Fibroblast of skin of right biceps (primary cell): ENCODE measurements around the gene SLC27A2.

ENCODE experiments used
- DNase-seq: peaks from one replicate; pipeline ENCODE4 v3.0.0-alpha.2; 2013

Gene SLC27A2

DNA sequence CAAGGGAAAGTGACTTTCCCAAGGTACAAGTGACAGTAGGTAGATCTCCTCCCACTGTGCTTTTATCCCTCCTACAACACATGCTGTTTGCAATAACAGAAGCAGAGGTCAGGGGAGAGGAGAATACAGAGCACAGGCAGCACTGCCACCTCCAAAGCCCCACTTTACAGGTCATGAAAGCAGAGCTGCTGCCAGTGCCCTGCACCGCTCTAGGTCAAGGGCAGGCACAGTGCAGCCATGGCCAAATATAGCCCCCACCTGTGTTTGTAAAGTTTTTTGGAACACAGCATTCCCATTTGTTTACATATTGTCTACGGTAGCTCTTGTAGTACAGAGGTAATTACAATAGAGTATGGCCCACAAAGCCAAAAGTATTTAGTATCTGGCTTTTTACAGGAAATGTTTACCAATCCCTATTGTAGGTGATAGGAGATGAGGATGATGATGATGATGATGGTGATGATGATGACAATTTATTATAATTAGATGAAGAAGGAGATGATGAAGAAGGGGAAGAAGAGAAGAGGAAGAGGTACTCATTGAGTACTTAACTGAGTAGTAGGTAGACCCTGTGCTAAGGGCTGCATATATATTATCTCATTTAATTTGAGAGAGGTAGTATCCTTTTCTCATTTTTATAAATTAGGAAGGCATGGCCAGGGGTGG lies 63.1 kb downstream of the SLC27A2 start:
- DNase-seq, result no peak

GRCh38 chr15:50246631-50247030 lies 64.6 kb downstream of the SLC27A2 start:
- no peak for DNase-seq

DNA sequence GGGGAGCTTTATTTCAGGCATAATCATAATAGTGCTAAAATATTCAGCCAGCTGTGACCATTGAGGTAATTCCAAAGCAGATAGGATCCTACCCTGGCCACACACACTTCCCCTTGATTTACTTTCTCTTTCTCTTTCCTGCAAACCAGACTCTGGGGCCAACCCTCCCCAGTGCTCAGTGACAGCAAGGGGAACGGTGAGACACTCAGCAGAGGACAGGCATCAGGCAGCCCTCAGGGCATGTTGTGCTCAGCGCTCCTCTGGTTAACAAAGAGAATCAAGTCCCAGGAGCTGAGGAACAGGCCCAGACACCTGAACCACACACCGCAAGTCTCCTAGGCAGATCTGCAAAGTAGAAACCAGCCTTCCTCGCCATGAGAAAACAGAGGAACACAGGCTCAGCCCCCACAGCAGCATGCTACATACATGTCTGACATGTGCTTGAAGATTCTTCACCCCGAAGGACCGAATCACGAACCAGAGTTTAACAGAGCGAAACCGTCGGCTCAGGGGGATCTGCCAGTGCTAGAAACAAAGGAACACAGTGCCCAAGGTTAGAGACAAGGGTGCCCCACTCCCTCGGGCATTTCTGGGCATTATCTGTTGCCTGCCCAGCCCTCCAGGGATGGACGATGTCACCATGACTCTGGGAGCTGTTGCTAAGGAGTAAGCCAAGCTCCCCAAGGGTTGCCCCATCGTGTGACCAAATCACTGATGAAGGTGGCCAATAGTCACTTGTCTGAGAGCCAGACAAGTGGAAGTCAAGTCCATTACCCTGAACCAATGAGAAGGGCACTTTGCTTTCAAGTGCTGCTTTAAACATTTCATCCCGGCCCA lies 66.0 kb downstream of the SLC27A2 start:
- no peak for DNase-seq

- no peak for DNase-seq
Observed at GRCh38 chr15:50248994-50249582, 67.1 kb downstream of the SLC27A2 start.

- DNase-seq, result no peak
Observed at GRCh38 chr15:50249704-50250103, 67.7 kb downstream of the SLC27A2 start.

DNA sequence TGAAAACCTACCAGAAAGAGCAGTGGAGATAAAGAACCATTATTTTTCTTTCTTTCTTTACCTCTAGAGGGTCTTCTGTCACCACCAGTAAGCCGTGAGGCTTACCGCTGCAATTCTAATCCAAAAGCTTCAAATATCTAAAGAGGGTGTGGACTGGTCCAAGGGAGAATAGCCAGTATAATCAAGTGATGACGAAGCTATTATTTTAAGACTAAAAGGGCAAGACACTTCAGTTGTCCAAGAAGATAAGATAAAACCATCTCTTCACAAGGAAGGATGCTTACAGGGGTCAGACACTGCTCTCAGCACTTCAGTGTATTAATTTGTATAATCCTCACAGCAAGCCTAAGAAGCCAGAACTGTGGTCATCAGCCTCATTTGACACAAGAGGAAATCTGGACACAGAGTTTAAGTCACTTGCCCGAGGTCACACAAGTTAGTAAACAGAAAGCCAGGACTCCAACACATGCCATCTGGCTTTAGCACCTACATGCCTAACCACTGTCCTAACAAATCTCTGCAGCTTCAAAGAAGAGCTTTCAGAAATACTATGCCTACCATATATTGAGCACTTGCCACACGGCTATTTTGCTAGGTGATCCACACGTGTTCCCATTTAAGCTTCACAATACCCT lies 68.9 kb downstream of the SLC27A2 start:
- DNase-seq, result no peak

DNA sequence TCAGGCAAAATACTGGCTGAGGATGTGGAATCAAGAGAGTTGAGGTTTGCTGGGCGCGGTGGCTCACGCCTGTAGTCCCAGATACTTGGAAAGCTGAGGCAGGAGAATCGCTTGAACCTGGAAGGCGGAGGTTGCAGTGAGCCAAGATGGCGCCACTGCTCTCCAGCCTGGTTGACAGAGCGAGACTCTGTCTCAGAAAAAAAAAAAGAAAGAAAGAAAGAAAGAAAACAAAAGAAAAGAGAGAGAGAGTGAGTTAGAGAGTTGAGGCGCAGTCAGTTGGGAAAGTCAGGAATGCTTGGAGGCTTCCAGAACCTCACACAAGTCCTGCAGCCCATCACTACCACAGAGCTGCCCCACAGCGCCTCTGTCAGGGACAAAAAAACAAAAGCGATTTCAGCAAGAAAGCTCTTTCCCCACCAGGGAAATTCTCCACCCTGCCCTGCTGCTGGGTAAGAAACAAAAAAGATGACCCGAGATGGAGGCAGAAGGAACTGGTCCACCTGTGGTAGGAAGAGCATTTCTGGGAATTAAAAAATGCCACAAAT lies 69.7 kb downstream of the SLC27A2 start:
- DNase-seq, result no peak

DNA sequence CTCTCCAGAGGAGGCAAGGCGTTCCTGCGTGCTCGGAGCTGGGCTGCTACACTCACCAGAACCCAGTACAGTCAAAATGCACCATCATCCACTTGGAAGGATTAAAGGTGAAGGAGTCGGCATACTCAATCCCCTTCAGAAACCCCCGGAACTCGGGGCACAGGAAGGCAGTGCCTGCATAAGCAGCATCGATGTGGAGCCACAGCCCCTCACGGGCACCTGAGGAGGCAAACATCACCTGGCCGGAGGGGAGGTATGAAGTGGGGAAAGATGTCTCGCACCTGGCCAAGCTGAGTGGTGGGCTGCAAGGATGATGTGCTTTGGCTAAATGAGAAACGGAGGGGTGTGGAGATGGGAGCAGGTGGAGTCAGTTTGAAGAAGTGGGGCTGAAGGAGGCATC lies 70.6 kb downstream of the SLC27A2 start:
- DNase-seq, result no peak

DNA sequence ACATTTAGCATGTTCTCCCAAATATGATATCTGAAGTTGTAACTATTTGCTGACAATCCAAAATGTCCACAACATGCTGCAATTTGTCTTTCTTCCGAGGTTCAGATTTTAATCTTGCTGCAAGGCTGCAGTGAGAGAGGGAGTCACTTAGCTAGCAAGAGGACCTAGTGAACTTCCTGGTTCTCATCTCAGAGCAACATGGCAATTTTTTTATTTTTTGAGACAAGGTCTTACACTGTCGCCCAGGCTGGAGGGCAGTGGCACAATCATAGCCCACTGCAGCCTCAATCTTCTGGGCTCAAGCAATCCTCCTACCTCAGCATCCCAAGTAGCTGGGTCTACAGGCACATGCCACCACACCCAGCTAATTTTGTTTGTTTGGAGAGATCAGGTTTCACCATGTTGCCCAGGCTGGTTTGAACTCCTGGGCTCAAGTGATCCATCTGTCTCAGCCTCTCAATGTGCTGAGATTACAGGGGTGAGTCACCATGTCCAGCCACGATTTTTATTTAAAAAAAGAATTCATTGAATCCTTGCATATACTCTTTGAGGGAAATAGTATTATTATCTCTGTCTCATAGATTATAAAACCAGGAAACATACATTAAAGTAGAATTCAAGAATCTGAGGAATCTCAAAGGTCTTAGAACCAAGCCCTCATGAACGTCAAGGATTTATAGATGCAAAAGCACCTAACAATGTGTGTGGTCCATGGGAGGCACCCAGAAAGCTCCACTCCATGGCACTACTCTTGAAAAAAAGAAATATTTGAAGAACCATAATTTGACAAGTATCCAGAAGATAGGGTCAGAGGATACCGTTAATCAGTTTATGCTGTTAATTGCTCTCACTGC lies 74.4 kb downstream of the SLC27A2 start:
- DNase-seq, result peak; percentile 51

GRCh38 chr15:50257332-50257731 lies 75.3 kb downstream of the SLC27A2 start:
- DNase-seq, result no peak

- peak; percentile 30 for DNase-seq
Observed at GRCh38 chr15:50257924-50258323, 75.9 kb downstream of the SLC27A2 start.

DNA sequence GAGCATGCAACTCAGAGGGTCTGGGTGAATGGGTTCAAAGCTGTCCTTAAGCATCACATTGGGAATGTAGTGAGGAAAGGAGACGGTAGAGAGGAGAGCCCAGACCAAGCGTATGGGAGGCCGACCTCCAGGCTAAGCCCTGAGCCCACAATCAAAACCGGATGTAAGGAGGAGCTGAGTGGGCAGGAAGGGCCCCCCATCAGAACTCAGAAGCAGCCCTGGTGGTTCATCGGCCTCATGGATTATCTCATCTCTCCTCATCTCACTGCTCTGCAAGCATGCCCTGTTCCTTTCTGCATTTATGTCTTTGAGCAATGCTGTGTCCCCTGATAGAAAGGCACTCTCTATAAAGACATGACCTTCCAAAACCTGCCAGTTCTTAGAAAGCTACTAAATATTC lies 77.3 kb downstream of the SLC27A2 start:
- DNase-seq, result no peak

DNA sequence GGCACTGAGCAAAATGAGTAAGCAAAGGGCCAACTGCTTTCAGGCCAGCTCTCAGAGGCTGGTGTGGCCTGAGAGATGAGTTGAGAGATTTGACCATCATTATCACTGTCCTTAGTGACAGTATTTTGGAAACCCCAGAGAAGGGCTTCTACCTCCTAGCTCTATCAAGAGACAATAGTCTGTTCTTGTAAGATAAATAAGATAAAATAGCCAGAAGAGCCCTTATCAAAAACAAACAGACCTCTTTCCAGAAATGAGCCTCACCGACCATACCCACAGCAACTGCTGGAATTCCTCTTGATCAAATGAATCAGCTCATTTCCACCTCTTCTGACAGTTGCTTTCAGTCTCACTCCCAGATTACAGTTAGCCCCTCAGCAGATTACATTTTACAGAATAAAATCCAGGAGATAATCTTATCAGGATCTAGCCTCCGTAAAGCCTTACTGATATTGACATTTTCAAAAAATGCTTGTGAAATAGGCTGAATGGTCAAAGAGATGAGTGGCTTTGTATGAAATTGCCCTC lies 79.0 kb downstream of the SLC27A2 start:
- DNase-seq, result no peak

GRCh38 chr15:50261981-50262380 lies 80.0 kb downstream of the SLC27A2 start:
- no peak for DNase-seq

DNA sequence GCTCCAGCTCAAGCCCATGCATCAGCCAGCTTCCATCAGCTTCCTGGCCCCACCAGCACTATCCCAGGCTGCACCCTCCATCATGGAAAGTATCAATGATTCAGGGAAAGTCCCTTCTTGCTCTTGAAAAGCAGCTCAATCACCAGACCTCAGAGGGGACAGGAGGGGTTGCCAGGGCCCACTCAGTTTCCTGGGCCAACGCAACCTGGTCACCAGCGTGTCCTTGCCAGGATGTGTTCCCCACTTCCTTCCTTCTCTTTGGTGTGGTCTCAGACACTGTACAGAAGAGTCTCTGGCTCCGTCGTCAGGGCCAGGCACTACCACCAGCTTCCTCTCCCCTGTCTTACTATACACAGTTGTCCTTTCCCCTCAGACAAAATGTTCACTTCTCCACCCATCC lies 80.5 kb downstream of the SLC27A2 start:
- DNase-seq, result no peak

DNA sequence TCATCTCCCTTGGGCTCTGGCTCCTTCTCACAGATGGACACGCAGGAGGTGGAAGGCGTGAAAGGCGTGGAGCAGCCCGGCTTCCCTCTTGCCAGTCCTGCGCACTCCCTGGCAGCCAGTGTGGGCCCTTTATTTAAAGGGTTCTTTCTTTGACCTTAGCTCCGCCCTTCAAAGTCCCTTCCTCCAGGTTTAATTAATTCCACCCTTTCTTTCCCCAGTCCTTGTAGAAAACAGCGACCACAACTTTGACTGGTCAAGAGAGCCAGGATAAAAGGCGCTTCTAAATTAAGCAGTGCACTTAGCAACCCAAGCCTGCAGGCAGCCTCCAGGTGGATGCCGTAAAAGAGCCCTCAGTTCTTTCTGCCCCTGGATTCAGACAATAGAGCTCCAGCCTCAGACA lies 83.6 kb downstream of the SLC27A2 start, which contains the start of gene HDC:
Gene HDC (minus strand): TSS at position 107 of the 400 bp plus-strand sequence. CDS start 103 bp downstream, at position 4.
- no peak for DNase-seq

GRCh38 chr15:50267577-50267976 lies 85.6 kb downstream of the SLC27A2 start:
- no peak for DNase-seq

- no peak for DNase-seq
Observed at GRCh38 chr15:50275091-50275490, 93.1 kb downstream of the SLC27A2 start.

DNA sequence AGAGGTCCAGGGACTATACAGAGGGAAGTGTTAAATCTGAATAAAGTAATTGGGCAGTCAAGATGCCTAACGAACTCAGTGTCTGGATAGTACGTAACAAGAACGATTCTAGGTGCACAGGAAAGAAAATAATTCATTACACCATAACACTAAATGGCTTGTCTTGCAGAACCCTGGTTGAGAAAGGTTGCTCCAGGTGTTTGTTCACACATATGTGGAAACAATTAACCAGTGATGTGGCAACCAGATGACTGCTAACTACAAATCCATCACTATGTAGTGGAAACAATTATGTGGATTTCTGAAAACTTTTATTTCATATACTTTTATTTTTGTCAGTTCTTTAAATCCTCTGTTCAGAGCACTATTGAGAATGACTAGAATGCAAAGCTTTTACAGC lies 93.9 kb downstream of the SLC27A2 start:
- DNase-seq, result no peak

DNA sequence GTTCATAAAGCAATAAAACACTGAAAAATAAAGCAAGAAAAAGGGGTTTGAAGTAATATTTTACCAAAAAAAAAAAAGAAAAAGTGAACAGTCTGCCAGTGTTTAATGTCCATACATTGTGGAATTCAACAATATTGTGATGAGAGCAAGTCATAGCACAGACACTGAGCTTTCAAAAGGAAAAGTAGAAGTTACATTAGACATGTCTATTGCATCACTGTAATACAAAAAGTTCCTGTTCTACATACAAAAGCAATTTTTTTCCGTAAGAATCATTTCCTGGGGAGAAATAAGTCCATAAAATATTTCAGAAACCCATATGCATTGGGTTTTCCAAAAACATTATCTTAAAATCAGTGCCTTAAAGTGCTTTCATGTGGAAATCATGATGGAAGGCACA lies 95.4 kb downstream of the SLC27A2 start:
- no peak for DNase-seq

- DNase-seq, result no peak
Observed at GRCh38 chr15:50278496-50278895, 96.5 kb downstream of the SLC27A2 start.

DNA sequence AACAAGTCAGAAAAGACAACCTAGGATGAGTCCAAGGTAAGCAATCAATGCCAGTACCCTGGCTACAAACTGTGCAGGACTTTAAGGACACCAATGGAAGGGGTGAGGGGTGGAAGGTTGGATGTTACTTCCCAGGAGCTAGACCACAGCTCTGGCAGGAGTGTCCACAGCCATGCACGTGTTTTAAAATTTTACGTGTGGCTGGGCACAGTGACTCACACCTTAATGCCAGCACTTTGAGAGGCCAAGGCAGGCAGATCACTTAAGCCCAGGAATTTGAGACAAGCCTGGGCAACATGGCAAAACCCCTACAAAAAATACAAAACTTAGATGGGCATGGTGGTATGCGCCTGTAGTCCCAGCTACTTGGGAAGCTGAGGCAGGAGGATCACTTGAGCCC lies 98.3 kb downstream of the SLC27A2 start:
- DNase-seq, result no peak
